Kidney glomerular epithelial cell (primary cell): ENCODE data around the gene PLAC8L1.
A peak's percentile ranks its signal among the peaks of the same experiment; 100 is the strongest.

ENCODE experiments used
- DNase-seq: peaks from one replicate; lab custom pipeline; 2025; lab: John Stamatoyannopoulos, UW

Gene PLAC8L1

GRCh38 chr5:146042628-146043279 is 62.6 kb downstream of the PLAC8L1 start:
- peak; percentile 83 for DNase-seq

- DNase-seq = no peak
Measured at GRCh38 chr5:146041180-146041789, 64.1 kb downstream of the PLAC8L1 start.

DNA sequence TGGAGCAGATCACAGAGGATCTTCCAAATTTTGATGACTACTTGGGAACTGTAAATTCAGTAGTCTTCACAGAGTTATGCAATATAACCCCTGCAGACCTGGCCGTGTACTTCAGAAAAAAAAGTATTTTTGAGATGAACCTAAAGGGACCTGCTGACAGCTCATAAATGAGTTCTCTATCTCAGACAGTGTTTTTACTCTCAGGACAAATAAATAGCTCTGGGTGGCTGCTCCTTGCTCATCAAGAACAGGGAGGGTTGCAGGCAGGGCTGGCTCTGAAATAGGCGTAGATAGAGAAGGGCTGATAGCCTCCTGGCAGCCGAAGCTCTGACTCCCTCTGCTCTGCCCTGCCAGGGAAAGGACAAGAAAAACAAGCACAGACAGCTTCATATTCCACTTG is 64.8 kb downstream of the PLAC8L1 start:
- no peak for DNase-seq

DNA sequence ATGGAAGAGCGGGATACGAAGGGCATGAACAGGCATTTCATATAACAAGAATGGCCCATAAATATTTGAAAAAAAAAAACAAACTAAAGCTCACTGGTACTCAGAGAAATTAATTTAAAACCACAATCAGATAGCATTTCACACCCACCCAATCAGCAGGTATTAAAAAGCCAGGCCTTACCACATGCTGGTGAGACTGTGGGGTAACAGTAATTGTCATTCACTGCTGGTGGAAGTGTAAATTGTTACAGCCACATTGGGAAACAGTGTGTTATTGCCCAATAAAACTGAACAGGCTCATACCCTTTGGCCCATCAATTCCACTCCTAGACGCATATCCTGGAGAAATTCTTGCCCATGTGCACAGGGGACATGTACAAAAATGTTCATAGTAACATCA is 66.0 kb downstream of the PLAC8L1 start:
- no peak for DNase-seq

GRCh38 chr5:146034605-146035004 is 70.8 kb downstream of the PLAC8L1 start:
- no peak for DNase-seq
